ENCODE measurements around the gene AMPD1. TPM values are rescaled to one million over a fixed set of nuclear protein-coding genes. Genes with fewer than 3 reads are reported as not detected.

AMPD1 gene
- total RNA-seq, 1 donor from 2014 or later = not detected

DNA sequence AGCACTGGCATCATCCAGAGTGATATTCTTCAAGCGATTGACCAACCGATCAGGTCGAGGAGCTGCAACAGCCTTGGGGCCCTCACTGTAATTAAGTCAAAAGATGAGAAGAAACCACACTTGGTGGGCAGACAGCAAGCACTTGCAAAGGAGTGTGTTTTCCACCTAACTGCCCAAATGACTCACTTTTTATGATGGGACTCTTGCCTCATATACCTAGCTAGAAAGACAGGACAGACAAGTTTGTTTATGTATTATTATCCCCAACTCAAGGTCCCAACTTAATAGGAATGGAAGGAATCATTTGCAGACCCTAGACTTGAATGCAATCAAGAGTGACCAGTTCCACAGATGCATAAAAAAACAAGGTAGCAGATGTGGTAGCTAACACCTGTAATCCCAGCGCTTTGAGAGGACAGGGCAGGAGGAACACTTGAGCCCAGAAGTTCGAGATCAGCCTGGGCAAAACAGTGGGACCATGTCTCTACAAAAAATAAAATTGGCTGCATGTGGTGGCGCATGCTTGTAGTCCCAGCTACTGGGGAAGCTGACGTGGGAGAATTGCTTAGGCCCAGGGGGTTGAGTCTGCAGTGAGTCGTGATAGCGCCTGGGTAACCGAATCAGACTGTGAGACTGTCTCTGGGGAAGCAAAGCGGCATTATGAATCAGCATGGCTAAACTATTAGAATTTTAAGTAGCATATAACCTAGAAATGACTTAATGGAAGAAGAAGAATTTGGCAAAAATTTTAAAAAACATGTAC, 23.5 kb upstream of the AMPD1 start:
- H3K4me1 Mint-ChIP-seq (ENCODE audit: low read depth) = peaks cover 27% of the 10 kb centered on the region
- H3K27ac Mint-ChIP-seq = peak overlapping the region; percentile 40
- H3K27me3 Mint-ChIP-seq (ENCODE audit: low read depth) = no peaks in the 10 kb centered on the region
- H3K9me3 Mint-ChIP-seq = no peaks in the 10 kb centered on the region
- intact Hi-C loops (cut with micrococcal nuclease) = loop anchor here (10.0 kb wide), 1 partner anchor 374 kb away; no protein-coding TSS in a partner anchor
- no peak for DNase-seq (ENCODE audit: low spot score)
- H3K4me3 Mint-ChIP-seq (ENCODE audit: low read depth) = no peak overlapping the region
- peaks cover 82% of the 10 kb centered on the region for H3K36me3 Mint-ChIP-seq (ENCODE audit: low read depth)

DNA sequence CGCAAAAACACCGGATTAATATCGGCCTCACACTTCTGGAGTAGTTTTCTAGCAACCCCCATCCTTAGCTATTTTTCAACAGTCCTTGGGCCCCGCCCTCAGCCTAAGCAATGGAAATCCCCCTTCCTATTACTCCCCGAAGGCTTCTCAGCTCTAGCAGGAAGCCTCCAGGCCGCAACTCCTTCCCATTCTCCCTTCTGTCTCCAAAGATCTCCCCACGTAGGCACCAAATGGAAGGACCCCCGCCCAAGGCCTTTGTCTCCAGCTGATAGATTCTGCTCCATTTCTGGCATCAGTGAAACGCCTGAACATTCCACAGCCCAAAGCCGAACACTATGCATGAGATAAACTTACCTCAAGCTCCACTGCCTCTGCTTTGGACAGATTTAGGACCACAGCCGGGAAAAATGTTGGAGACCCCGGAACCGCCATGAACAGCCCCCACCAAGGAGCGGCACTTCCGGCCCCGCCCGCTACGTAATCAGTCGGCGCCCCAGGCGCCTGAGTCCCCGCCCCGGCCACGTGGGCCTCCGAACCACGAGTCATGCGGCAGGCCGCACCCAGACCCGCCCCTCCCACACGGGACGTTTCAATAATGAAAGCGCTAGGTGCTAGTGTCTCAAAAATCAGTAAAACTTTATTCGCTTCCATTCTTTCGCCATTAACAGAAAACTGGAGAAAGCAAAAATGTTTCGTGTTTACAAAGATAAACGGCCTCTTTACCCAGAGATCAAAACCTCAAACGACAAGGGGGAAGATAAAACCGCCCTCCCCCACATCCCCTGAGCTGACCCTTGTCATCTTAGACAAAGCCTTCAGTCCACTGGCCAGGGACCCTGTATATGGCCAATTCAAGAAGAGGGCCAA, 21.2 kb upstream of the AMPD1 start, which contains the start of gene NRAS:
Gene NRAS (minus strand): TSS at position 468 of the 867 bp plus-strand sequence. CDS start 611 bp downstream, outside the sequence.
- intact Hi-C loops (cut with micrococcal nuclease) = loop anchor here (1.0 to 10.0 kb wide), 5 partner anchors 41 to 372 kb away; partner anchors contain the start of genes BCAS2, CSDE1, DENND2C and SIKE1
- Mint-ChIP-seq H3K4me1 (ENCODE audit: low read depth) (peaks cover 26% of the 10 kb centered on the region), H3K36me3 (ENCODE audit: low read depth) (peaks cover 76% of the 10 kb centered on the region), H3K4me3 (ENCODE audit: low read depth) (peak within 1 kb of the TSS; percentile 95), H3K9me3 (no peaks in the 10 kb centered on the region), H3K27ac (peak within 1 kb of the TSS; percentile 93), H3K27me3 (ENCODE audit: low read depth) (no peaks in the 10 kb centered on the region)
- DNase-seq (ENCODE audit: low spot score) = peak; percentile 92

DNA sequence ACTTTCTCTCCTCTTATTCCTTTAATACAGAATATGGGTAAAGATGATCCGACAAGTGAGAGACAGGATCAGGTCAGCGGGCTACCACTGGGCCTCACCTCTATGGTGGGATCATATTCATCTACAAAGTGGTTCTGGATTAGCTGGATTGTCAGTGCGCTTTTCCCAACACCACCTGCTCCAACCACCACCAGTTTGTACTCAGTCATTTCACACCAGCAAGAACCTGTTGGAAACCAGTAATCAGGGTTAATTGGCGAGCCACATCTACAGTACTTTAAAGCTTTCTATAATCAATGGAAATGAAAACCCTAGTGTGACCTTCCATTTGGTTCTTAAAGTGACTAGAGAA, 20.6 kb upstream of the AMPD1 start:
- Mint-ChIP-seq H3K4me3 (ENCODE audit: low read depth) (peak overlapping the region; percentile 95), H3K27me3 (ENCODE audit: low read depth) (no peaks in the 10 kb centered on the region), H3K4me1 (ENCODE audit: low read depth) (peaks cover 26% of the 10 kb centered on the region), H3K36me3 (ENCODE audit: low read depth) (peaks cover 71% of the 10 kb centered on the region), H3K9me3 (no peaks in the 10 kb centered on the region), H3K27ac (peak overlapping the region; percentile 93)
- intact Hi-C loops (cut with micrococcal nuclease) = loop anchor here (1.0 to 10.0 kb wide), 5 partner anchors 41 to 371 kb away; partner anchors contain the start of genes BCAS2, CSDE1, DENND2C and SIKE1
- DNase-seq (ENCODE audit: low spot score) = no peak

DNA sequence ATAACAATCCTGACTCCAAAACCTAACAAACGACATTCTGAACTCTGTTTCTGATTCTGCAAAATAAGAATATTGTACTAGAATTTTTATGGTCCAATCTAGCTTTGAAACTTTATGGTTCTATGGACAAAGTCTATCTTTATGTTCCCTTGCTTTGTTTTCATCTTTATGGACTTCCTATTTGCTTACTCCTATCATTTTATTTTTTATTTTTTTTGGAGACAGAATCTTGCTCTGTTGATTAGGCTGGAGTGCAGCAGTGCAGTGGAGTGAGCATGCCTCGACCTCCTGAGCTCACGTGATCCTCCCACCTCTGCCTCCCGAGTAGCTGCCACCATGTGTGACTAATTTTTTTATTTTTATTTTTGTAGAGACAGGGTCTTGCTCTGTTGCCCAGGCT, 17.6 kb upstream of the AMPD1 start:
- no peak overlapping the region for H3K27ac Mint-ChIP-seq
- H3K36me3 Mint-ChIP-seq (ENCODE audit: low read depth) = peaks cover 64% of the 10 kb centered on the region
- no peaks in the 10 kb centered on the region for H3K27me3 Mint-ChIP-seq (ENCODE audit: low read depth)
- DNase-seq (ENCODE audit: low spot score) = no peak
- H3K9me3 Mint-ChIP-seq = no peaks in the 10 kb centered on the region
- H3K4me1 Mint-ChIP-seq (ENCODE audit: low read depth) = peaks cover 13% of the 10 kb centered on the region
- H3K4me3 Mint-ChIP-seq (ENCODE audit: low read depth) = no peak overlapping the region
- intact Hi-C loops (cut with micrococcal nuclease) = loop anchor here (10.0 kb wide), 1 partner anchor 368 kb away; no protein-coding TSS in a partner anchor

DNA sequence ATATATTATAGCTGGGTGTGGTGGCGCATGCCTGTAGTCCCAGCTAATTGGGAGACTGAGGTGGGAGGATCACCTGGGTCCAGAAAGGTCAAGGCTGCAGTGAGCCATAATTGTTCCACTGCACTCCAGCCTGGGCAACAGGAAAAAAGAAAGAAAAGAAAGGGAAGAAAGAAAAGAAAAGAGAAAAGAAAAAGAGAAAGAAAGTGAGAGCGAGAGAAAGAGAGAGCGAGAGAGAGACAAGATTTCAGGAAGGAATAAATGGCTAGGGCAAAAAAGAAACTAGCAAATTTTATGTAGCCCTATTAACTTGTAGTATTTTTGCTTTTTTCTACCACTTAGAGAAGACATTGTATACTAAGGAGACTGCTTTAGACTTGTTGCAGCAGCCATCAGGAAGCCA, 15.0 kb upstream of the AMPD1 start:
- Mint-ChIP-seq H3K36me3 (ENCODE audit: low read depth) (peaks cover 62% of the 10 kb centered on the region), H3K4me1 (ENCODE audit: low read depth) (peaks cover 6% of the 10 kb centered on the region), H3K9me3 (no peaks in the 10 kb centered on the region), H3K27ac (no peak overlapping the region), H3K27me3 (ENCODE audit: low read depth) (no peaks in the 10 kb centered on the region), H3K4me3 (ENCODE audit: low read depth) (no peak overlapping the region)
- intact Hi-C loops (cut with micrococcal nuclease) = loop anchor here (10.0 kb wide), 1 partner anchor 366 kb away; no protein-coding TSS in a partner anchor
- no peak for DNase-seq (ENCODE audit: low spot score)

DNA sequence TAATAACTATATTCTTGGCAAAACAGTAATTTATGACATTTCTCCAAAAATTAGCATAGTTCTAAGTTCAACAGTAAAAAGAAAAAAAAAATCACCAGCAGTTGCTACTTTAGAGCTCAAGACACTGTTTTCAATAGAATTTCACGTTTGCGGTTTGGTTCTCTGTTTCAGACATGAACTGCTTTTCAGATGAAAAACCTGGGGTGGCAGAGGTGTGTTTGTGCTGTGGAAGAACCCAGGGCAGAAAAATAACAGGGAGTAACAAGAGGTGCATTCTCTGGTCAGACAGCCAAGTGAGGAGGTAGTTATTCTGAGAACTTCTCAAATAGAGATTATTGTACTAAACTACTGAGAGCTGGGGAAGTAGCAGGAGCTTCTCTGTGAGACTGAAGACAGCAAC, 12.3 kb upstream of the AMPD1 start:
- intact Hi-C loops (cut with micrococcal nuclease) = no loop called here
- DNase-seq (ENCODE audit: low spot score) = no peak
- H3K9me3 Mint-ChIP-seq = no peaks in the 10 kb centered on the region
- peaks cover 57% of the 10 kb centered on the region for H3K36me3 Mint-ChIP-seq (ENCODE audit: low read depth)
- H3K4me1 Mint-ChIP-seq (ENCODE audit: low read depth) = no peaks in the 10 kb centered on the region
- no peak overlapping the region for H3K4me3 Mint-ChIP-seq (ENCODE audit: low read depth)
- H3K27ac Mint-ChIP-seq = no peak overlapping the region
- H3K27me3 Mint-ChIP-seq (ENCODE audit: low read depth) = no peaks in the 10 kb centered on the region

DNA sequence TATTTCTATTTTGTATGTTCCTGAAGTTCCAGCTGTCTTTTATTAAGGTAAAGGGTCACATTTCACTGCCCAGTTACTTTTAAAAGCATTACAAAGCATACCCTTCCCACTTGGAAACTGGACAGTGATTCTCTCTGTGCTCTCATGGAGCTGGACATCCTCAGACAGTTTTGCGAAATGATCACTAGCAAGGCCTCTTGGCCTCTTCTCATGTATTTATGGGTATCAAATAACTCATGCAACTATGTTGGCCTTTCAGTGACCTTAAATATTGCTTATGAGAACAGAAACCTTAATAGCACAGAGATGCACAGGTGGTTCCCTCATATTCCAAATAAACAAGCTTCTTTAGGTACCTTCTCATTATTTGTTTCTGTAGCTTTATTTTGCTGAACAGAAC, 7.9 kb upstream of the AMPD1 start:
- H3K4me1 Mint-ChIP-seq (ENCODE audit: low read depth) = no peaks in the 10 kb centered on the region
- H3K4me3 Mint-ChIP-seq (ENCODE audit: low read depth) = no peak overlapping the region
- H3K27ac Mint-ChIP-seq = no peak overlapping the region
- H3K36me3 Mint-ChIP-seq (ENCODE audit: low read depth) = peaks cover 30% of the 10 kb centered on the region
- peaks cover 1% of the 10 kb centered on the region for H3K27me3 Mint-ChIP-seq (ENCODE audit: low read depth)
- H3K9me3 Mint-ChIP-seq = no peaks in the 10 kb centered on the region
- DNase-seq (ENCODE audit: low spot score) = no peak
- intact Hi-C loops (cut with micrococcal nuclease) = no loop called here

DNA sequence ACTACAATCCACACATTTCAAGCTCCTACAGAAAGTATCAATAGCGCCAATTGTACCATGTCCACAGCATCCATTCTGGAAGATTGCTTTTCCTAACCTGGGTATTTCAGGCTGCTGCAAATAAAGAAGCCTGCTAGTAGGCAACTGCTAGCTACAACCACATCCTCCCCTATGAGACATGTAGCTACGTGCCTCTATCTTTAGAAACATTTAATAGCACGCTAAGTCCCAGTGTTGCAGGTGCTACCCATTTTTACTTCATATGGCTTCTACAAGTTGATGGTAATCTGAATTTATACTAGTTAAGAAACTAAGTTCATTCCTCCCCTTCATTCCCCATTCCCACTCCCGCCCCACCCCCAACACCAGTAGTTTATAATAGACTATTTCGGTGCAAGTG, 7.4 kb upstream of the AMPD1 start:
- H3K27me3 Mint-ChIP-seq (ENCODE audit: low read depth) = peaks cover 1% of the 10 kb centered on the region
- intact Hi-C loops (cut with micrococcal nuclease) = no loop called here
- H3K27ac Mint-ChIP-seq = no peak overlapping the region
- DNase-seq (ENCODE audit: low spot score) = no peak
- H3K9me3 Mint-ChIP-seq = no peaks in the 10 kb centered on the region
- H3K4me3 Mint-ChIP-seq (ENCODE audit: low read depth) = no peak overlapping the region
- H3K4me1 Mint-ChIP-seq (ENCODE audit: low read depth) = no peaks in the 10 kb centered on the region
- peaks cover 27% of the 10 kb centered on the region for H3K36me3 Mint-ChIP-seq (ENCODE audit: low read depth)

DNA sequence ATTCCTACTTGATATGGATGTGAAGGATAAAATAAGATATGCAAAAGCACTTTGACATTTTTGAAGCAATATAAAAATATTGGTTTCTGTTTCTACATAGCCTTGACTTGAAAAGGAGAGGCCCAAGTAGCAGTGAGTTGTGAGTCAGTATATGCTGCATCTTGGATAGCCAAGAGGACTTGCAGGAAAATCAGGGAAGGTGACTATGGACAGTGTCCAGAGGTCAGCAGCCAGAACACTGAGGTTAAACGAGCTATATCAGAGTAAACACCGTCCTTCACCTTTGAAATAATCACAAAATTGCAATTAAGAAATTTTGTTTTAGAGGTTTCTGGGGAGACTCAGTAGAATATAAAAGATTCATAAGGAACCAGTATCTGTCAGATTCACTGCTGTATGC, 6.6 kb upstream of the AMPD1 start:
- no peak overlapping the region for H3K27ac Mint-ChIP-seq
- H3K4me1 Mint-ChIP-seq (ENCODE audit: low read depth) = no peaks in the 10 kb centered on the region
- H3K4me3 Mint-ChIP-seq (ENCODE audit: low read depth) = no peak overlapping the region
- intact Hi-C loops (cut with micrococcal nuclease) = no loop called here
- H3K36me3 Mint-ChIP-seq (ENCODE audit: low read depth) = peaks cover 19% of the 10 kb centered on the region
- no peaks in the 10 kb centered on the region for H3K9me3 Mint-ChIP-seq
- DNase-seq (ENCODE audit: low spot score) = no peak
- H3K27me3 Mint-ChIP-seq (ENCODE audit: low read depth) = peaks cover 3% of the 10 kb centered on the region

DNA sequence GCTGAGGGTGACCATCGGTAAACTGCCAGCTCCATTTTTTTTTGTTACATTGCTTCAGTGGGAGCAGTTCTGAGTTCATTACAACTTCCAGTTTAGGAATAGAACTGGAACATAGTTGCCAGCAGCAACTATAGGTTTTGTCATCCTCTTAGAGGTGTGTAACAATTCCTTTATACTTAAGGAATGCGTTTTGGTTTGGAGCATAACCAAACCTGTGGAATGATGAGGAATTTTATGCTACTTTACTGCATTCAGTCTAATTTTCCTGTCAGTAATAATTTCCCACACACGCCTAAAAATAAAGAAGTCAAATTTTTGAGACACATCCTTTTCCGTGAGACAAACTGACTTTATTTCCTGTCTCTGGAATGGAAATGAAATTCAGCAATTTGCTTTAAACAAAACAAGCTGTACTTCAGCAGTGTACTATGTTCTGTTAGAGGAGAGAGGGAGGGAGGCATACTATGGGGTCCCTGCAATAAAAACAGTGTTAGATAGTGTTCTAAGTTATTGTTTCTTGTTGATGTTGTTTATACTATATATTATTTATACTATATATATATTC, 4.8 kb upstream of the AMPD1 start:
- Mint-ChIP-seq H3K9me3 (no peaks in the 10 kb centered on the region), H3K4me3 (ENCODE audit: low read depth) (no peak overlapping the region), H3K27ac (no peak overlapping the region), H3K36me3 (ENCODE audit: low read depth) (peaks cover 5% of the 10 kb centered on the region), H3K27me3 (ENCODE audit: low read depth) (peaks cover 7% of the 10 kb centered on the region), H3K4me1 (ENCODE audit: low read depth) (no peaks in the 10 kb centered on the region)
- intact Hi-C loops (cut with micrococcal nuclease) = no loop called here
- DNase-seq (ENCODE audit: low spot score) = no peak

DNA sequence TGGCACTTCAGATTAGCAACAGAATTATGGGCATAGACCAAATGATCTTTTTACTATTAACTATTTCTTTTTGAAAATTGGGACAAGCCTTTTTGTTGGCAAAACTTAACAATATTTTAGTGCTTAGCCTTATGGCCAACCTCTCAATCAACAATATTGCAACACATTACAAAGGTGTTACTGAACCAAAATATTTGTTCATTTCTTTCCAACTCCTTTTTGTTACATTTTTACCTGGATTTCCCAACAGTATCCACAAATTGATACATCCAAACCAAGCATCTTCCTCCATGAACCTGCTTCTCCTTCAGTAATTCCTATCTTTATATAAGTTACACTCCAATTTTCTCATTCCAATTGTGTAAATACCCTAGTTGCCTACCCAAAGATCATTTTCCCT, 1.5 kb upstream of the AMPD1 start:
- no peak for DNase-seq (ENCODE audit: low spot score)
- no peaks in the 10 kb centered on the region for H3K9me3 Mint-ChIP-seq
- H3K4me3 Mint-ChIP-seq (ENCODE audit: low read depth) = no peak overlapping the region
- intact Hi-C loops (cut with micrococcal nuclease) = no loop called here
- H3K27ac Mint-ChIP-seq = no peak overlapping the region
- H3K27me3 Mint-ChIP-seq (ENCODE audit: low read depth) = peaks cover 7% of the 10 kb centered on the region
- no peaks in the 10 kb centered on the region for H3K36me3 Mint-ChIP-seq (ENCODE audit: low read depth)
- no peaks in the 10 kb centered on the region for H3K4me1 Mint-ChIP-seq (ENCODE audit: low read depth)

DNA sequence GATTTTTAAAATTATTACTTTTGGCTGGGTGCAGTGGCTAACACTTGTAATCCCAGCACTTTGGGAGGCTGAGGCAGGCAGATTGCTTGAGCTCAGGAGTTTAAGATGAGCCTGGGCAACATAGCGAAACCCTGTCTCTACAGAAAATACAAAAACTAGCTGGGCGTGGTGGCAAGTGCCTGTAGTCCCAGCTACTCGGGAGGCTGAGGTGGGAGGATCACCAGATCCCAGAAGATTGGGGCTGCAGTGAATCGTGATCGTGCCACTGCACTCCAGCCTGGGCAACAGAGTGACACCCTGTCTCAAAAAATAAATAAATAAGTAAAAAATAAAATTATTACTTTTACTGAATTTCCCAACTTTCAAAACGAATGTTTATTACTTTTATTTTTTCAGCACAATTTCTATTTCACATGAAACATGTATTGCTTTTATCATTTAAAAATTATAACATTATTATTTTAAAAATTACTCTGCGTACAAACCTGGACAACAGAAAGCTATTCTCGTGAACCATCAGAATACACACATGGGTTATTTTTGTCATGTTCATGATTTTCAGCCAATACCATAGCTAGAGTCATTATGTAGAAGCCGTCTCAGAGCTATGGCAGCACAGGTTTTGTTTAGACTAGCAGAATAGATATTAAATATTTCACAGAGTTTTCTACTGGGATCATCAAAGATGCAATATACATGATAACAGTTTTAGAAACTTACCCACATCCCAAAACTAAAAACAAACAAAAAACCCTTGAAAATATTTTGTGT, 621 bp downstream of the AMPD1 start:
- Mint-ChIP-seq H3K27me3 (ENCODE audit: low read depth) (peaks cover 9% of the 10 kb centered on the region), H3K4me1 (ENCODE audit: low read depth) (no peaks in the 10 kb centered on the region), H3K36me3 (ENCODE audit: low read depth) (no peaks in the 10 kb centered on the region), H3K27ac (no peak overlapping the region), H3K9me3 (no peaks in the 10 kb centered on the region), H3K4me3 (ENCODE audit: low read depth) (no peak overlapping the region)
- no peak for DNase-seq (ENCODE audit: low spot score)
- intact Hi-C loops (cut with micrococcal nuclease) = no loop called here

Measured in activated T-helper 2 cell treated with anti-CD3 and anti-CD28 coated beads, Interferon-gamma antibody, Interleukin-2, Interleukin-4, amounts not matched to agents 10 μg/mL and 5 μg/mL and 100 μg/mL, durations not matched to agents 14 hours and 24 hours and 36 hours (primary cell).